Fibroblast of mammary gland (primary cell): ENCODE measurements around the gene NCOA6.

Experiments
- DNase-seq: peaks from one replicate; pipeline ENCODE4 v3.0.0-alpha.2; 2010; ENCODE audit warnings: low read depth
- H3K4me3 ChIP-seq: 2 replicates; pipeline ENCODE4 v1.5.1; 2011; ENCODE audit warnings: low read depth, mild to moderate bottlenecking, low read length, moderate library complexity; ENCODE audit not compliant: control insufficient read depth
- CTCF ChIP-seq: conservative IDR thresholded peaks from 2 replicates; pipeline ENCODE4 v1.5.1; 2011; ENCODE audit warnings: low read depth, low read length, inconsistent platforms; ENCODE audit not compliant: control insufficient read depth, insufficient read depth

The NCOA6 gene

GRCh38 chr20:34705397-34706301, 119.8 kb downstream of the NCOA6 start:
- peak; percentile 45 for DNase-seq
- no peak for TF ChIP-seq CTCF
- no peak overlapping the region for H3K4me3 ChIP-seq

- no peak for TF ChIP-seq CTCF
- peak overlapping the region; percentile 81 for H3K4me3 ChIP-seq
- DNase-seq, result no peak
Measured at GRCh38 chr20:34705008-34705396, 120.4 kb downstream of the NCOA6 start.

- no peak for TF ChIP-seq CTCF
- peak; percentile 88 for DNase-seq
- peak within 1 kb of the TSS; percentile 81 for H3K4me3 ChIP-seq
Measured at GRCh38 chr20:34704177-34705007, 121.1 kb downstream of the NCOA6 start, which contains the start of gene TP53INP2. TP53INP2 (plus strand) TSS chr20:34704344; CDS start chr20:34708740, 4,396 bp downstream.

GRCh38 chr20:34703424-34704176, 121.9 kb downstream of the NCOA6 start:
- peak overlapping the region; percentile 81 for H3K4me3 ChIP-seq
- peak; percentile 19 for DNase-seq
- TF ChIP-seq CTCF, result no peak

GRCh38 chr20:34703061-34703423, 122.4 kb downstream of the NCOA6 start:
- TF ChIP-seq CTCF, result no peak
- DNase-seq, result no peak
- H3K4me3 ChIP-seq, result no peak overlapping the region

- H3K4me3 ChIP-seq, result no peak overlapping the region
- DNase-seq, result no peak
- no peak for TF ChIP-seq CTCF
Measured at GRCh38 chr20:34701405-34702085, 123.9 kb downstream of the NCOA6 start.
